GM21723 (cell line): ENCODE results near the gene RNF103.
"Not testable (repeated sequence)": the region's sequence is repeated elsewhere in the genome, so short reads cannot be mapped to it uniquely, and the experiment has no call there.

Experiments used
- ATAC-seq: cut with Tn5 transposase; IDR thresholded peaks from one replicate; pipeline ENCODE4 v1.9.1; 2021; ENCODE audit warnings: mild to moderate bottlenecking, moderate library complexity; ENCODE audit not compliant: unreplicated experiment

Gene RNF103

GRCh38 chr2:86623494-86624266, at the start of gene RNF103:
Gene RNF103, minus strand, starts transcription at chr2:86623865. Its CDS starts 979 bp downstream, at chr2:86622886.
- peak; percentile 80 for ATAC-seq

GRCh38 chr2:86673011-86673410, 49.3 kb upstream of the RNF103 start:
- no peak for ATAC-seq

- no peak for ATAC-seq
These were observed 48.4 kb upstream of the RNF103 start for GRCh38 chr2:86672027-86672545.

DNA sequence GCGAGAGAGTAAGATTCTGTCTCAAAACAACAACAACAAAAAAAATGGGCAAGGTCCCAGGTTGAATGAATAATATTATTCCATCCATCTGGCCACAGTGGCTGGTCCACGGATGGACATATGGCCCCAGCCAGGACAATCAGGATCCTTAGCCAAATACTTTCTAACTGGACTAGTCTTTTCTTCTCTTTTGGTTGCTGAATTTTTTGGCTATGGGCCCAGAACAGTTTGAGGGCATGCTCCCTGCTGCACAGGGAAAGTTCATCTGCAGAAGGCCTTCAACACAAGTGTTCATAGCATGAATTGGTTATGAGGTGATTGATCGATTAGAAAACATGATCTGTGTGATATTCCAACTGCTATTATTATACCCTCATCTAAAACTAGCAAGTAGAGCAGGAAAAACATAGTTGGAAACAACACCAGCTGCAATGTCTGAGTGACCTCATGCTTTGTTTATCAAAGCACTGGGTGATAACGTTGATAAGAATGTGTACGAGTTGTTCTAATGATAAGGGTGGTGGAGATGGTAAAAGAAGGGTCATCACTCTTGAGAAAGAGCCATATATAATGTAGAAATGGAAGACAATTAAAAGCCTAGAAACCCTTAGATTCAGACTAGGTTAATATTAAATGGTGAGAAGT, 47.8 kb upstream of the RNF103 start:
- ATAC-seq, result no peak

DNA sequence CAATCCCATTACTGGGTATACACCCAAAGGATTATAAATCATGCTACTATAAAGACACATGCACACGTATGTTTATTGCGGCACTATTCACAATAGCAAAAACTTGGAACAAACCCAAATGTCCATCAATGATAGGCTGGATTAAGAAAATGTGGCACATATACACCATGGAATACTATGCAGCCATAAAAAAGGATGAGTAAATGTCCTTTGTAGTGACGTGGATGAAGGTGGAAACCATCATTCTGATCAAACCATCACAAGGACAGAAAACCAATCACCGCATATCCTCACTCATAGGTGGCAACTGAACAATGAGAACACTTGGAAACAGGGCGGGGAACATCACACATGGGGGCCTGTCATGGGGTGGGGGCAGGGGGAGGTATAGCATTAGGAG, 45.7 kb upstream of the RNF103 start:
- not testable (repeated sequence) for ATAC-seq

DNA sequence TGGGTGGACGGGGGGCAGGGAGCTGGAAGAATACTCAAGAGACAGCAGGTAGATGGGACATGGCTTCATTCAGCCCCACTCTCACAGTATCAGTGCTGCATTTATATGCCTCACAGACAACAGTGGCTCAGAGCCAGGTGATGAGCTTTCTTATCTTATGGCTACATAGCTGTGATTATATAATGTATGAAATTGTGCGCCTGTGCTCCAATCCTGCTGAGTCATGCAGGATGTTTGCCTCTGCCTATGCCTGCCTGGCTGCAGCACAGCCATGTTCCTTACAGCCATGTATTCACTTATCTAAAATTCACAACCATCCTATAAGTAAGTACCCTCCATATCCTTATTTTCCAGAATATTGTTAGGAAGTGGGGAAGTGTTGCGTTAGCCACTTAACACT, 37.7 kb upstream of the RNF103 start:
- no peak for ATAC-seq

DNA sequence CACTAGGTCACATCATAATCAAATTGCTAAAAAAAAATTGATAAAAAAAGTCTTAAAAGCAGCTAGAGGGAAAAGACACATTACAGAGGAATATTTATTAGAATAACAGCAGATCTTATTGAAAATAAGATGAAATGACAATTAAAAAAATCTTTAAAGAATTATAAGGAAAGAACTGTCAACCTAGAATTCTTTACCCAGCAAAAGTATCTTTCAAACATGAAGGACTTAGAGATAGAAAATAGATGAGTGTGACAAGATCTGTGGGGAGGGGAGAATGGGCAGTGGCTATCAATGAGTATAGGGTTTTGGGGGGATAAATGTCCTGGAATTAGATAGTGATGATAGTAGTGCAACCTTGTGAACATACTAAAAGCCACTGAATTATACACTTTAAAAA, 26.5 kb upstream of the RNF103 start:
- ATAC-seq, result no peak

DNA sequence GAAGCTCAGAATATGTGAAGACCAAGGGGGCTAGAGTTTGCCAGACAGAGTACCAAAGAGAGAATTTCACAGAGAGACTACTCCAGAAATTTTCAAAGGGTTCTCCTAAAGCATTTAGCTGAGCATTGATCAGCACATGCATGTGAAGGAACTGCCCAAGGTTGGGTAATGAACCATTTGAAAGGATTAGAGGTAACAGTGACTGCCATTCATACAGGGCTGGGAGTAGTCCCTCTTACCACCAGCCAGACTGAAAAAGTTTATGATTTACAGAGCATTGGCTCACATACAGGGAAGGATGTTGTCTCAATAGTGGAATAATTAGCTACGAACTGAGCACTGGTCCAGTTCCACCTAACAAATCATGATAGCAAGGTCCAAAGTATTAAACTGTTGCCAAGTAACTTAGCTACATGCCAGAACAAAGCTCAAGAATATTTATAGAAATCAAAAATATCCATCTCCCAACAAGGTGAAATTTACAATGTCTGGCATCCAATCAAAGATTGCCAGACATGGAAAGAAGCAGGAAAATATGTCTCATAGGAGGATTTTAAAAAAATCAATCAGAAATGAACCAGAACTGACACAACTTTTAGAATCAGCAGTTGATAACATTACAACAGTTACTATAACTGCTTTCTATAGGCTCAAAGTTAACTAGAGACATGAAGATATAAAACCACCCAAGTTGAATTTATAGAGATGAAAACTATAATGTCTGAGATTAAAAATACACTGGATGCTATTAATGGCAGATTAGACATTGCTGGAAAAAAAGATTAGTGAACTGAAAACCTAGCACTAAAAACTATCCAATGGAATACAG, 25.7 kb upstream of the RNF103 start:
- ATAC-seq, result no peak

DNA sequence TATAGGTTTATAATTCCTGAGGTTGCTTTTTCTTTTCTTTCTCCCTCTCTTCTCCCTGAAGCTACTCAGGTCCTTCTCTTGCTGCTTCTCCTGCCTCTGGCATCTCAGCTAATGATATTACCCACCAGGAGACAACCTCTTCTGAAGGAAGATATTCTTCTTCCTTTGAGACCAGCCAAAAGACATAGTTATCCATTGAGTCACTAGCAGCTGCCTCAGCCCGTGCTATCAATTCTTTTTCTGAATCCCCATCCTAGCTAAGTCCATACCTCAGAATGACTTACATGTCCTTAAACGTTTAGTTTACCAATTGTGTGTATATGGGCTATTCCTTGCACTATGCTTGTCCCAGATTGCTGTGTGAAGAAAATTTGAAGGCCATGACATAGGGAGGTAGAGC, 25.0 kb upstream of the RNF103 start:
- no peak for ATAC-seq

- no peak for ATAC-seq
These were observed 23.2 kb upstream of the RNF103 start for GRCh38 chr2:86646865-86647264.

- no peak for ATAC-seq
These were observed 22.7 kb upstream of the RNF103 start for GRCh38 chr2:86646329-86646728.

- no peak for ATAC-seq
These were observed 22.1 kb upstream of the RNF103 start for GRCh38 chr2:86645752-86646151.

- ATAC-seq, result no peak
These were observed 15.0 kb upstream of the RNF103 start for GRCh38 chr2:86638712-86639111.

GRCh38 chr2:86636842-86637241, 13.2 kb upstream of the RNF103 start:
- ATAC-seq, result no peak

DNA sequence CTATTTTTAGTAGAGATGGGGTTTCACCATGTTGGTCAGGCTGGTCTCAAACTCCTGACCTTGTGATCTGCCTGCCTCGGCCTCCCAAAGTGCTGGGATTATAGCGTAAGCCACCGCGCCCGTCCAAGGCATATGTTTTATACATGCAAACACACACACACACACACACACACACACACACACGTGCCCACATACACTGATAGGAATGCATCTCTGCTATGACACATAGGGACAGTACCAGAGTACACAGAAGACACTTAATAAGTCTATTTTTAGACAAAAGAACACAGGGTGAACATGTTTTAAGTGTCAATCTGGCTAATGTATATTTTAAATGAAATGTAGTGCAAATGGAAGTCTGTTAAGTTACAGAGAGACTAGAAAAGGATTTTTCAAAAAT, 10.7 kb upstream of the RNF103 start:
- no peak for ATAC-seq

GRCh38 chr2:86633155-86633651, 9.5 kb upstream of the RNF103 start:
- no peak for ATAC-seq

- no peak for ATAC-seq
These were observed 9.0 kb upstream of the RNF103 start for GRCh38 chr2:86632672-86633071.

DNA sequence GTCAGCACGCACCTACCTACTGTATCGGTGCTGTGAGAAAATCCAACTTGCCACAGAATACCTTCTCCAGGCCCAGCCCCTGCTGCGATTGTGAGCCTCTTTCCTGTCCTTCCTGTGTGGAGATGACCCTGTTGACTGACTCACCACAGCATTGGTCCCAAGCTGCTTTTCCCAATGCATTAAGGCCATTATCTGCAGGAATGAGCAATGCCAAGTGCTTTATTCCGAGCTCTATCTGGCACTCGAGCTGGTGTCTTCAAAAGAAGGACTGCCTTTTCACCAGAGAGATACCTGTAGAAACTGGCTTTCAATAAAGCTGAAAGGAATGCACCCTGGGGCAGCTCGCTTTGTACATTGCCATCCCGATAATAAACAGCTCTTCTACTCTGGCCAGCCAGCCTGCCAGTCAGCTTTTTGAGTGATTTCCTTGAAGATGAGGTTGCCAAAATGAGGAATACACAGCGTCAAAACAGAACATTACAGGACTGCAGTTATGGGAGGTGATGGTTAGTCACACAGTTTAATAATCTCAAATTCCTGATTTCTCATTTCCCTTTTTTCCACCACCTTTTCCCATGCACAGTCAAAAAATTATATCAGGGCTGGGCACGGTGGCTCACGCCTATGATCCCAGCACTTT, 8.3 kb upstream of the RNF103 start:
- ATAC-seq, result no peak

DNA sequence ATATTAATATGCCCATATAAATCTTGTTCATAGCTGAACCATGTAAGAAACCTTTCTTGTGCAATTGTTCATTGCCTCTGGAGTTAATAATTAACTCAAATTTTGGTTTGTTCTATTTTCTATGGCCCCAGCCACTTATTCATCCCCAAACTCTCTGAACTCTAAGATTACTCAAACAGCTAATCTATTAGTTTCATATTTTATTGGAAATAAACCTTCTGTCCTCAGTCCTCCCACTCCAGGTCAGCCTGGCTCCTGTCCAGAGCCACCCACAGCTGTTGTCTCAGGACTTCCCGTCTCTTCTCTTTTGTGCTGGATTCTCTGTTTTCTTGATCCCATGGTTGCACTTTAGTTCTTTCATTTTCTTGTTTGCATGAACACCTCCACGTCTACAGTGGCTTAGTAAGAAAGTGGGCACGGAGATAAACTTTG, 4.4 kb upstream of the RNF103 start:
- ATAC-seq, result no peak

GRCh38 chr2:86627550-86627949, 3.9 kb upstream of the RNF103 start:
- ATAC-seq, result no peak

DNA sequence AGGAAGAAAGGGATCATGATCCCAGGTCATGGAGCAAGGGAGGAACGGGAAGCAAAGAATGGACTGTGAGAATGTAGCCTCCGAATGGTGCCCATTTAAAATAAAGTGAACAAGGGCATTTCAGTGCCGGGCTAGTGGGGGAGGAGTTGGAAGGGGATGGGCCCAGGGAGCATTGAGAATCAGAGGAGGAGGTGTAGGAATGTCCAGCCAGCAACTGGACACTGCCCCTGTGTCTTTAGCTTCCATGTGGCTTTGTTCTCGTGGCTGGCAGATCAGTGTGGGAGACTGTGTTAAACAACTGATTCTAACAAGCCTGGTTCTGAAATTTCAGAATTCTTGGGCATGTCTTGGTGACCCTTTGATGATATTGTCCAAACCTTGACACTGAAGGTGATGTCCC, 1.4 kb upstream of the RNF103 start:
- no peak for ATAC-seq
